ENCODE data around the gene SAYSD1.

The SAYSD1 gene

GRCh38 chr6:39107641-39108040 is 7.3 kb downstream of the SAYSD1 start:
- DNase-seq = no peak

GRCh38 chr6:39107034-39107433 is 8.0 kb downstream of the SAYSD1 start:
- DNase-seq = no peak

GRCh38 chr6:39104528-39104927 is 10.5 kb downstream of the SAYSD1 start:
- DNase-seq = no peak

GRCh38 chr6:39102821-39103136 is 12.2 kb downstream of the SAYSD1 start:
- no peak for DNase-seq

GRCh38 chr6:39102071-39102820 is 12.7 kb downstream of the SAYSD1 start:
- DNase-seq = peak; percentile 55 to 62 (median 59)

GRCh38 chr6:39100358-39100757 is 14.6 kb downstream of the SAYSD1 start:
- DNase-seq = no peak

GRCh38 chr6:39095578-39095977 is 19.4 kb downstream of the SAYSD1 start:
- DNase-seq = no peak

GRCh38 chr6:39093149-39093708 is 21.8 kb downstream of the SAYSD1 start:
- DNase-seq = no peak

- DNase-seq = no peak
Measured at GRCh38 chr6:39092124-39092523, 22.9 kb downstream of the SAYSD1 start.

GRCh38 chr6:39091220-39091619 is 23.8 kb downstream of the SAYSD1 start:
- DNase-seq = no peak

- no peak for DNase-seq
Measured at GRCh38 chr6:39090036-39090435, 24.9 kb downstream of the SAYSD1 start.

- DNase-seq = peak; percentile 63 to 70 (median 64)
Measured at GRCh38 chr6:39088331-39088730, 26.7 kb downstream of the SAYSD1 start.

GRCh38 chr6:39087197-39087596 is 27.8 kb downstream of the SAYSD1 start:
- no peak for DNase-seq

- no peak for DNase-seq
Measured at GRCh38 chr6:39086711-39087110, 28.3 kb downstream of the SAYSD1 start.

GRCh38 chr6:39086294-39086693 is 28.7 kb downstream of the SAYSD1 start:
- DNase-seq = no peak

- DNase-seq = no peak
Measured at GRCh38 chr6:39085129-39085797, 29.7 kb downstream of the SAYSD1 start.

GRCh38 chr6:39084506-39084905 is 30.5 kb downstream of the SAYSD1 start:
- DNase-seq = no peak

- no peak for DNase-seq
Measured at GRCh38 chr6:39083231-39083634, 31.8 kb downstream of the SAYSD1 start.

- DNase-seq = no peak
Measured at GRCh38 chr6:39082310-39082709, 32.7 kb downstream of the SAYSD1 start.

GRCh38 chr6:39080246-39080875 is 34.6 kb downstream of the SAYSD1 start:
- no peak for DNase-seq

- no peak for DNase-seq
Measured at GRCh38 chr6:39079197-39080125, 35.5 kb downstream of the SAYSD1 start.

GRCh38 chr6:39078695-39079094 is 36.3 kb downstream of the SAYSD1 start:
- DNase-seq = no peak
